Loucy (cell line): Measurements from ENCODE around the gene IGHMBP2.
"Not testable (repeated sequence)": the region's sequence is repeated elsewhere in the genome, so short reads cannot be mapped to it uniquely, and the experiment has no call there.

Experiments
- H2AFZ ChIP-seq: fragments of 200-600 bp; sonication (generic); 2 replicates; pipeline ENCODE4 v1.6.0; 2016; ENCODE audit warnings: antibody characterized with exemption, mild to moderate bottlenecking, low read length, moderate library complexity
- H3F3A ChIP-seq: fragments of 200-600 bp; 2 replicates; pipeline ENCODE4 v1.6.0; 2016; ENCODE audit warnings: antibody characterized with exemption, low read depth, mild to moderate bottlenecking
- H3K27me3 ChIP-seq: fragments of 200-600 bp; sonication (generic); 2 replicates; pipeline ENCODE4 v1.6.1; 2014; ENCODE audit warnings: low read length, mild to moderate bottlenecking; ENCODE audit not compliant: insufficient read depth, poor library complexity, severe bottlenecking
- H3K36me3 ChIP-seq: fragments of 200-600 bp; sonication (generic); 2 replicates; pipeline ENCODE4 v1.6.1; 2016; ENCODE audit warnings: low read length; ENCODE audit not compliant: insufficient read depth
- H3K4me1 ChIP-seq: fragments of 200-600 bp; sonication (generic); 2 replicates; pipeline ENCODE4 v1.5.1; 2014; ENCODE audit warnings: low read length, mild to moderate bottlenecking; ENCODE audit not compliant: insufficient read depth, poor library complexity, severe bottlenecking
- H3K4me2 ChIP-seq: fragments of 200-600 bp; sonication (generic); 2 replicates; pipeline ENCODE4 v1.6.0; 2014; ENCODE audit warnings: antibody characterized with exemption, low read length, low read depth, mild to moderate bottlenecking; ENCODE audit not compliant: poor library complexity, severe bottlenecking
- H3K4me3 ChIP-seq: fragments of 200-600 bp; sonication (generic); 2 replicates; pipeline ENCODE4 v1.5.1; 2014; ENCODE audit warnings: low read length, mild to moderate bottlenecking, mixed read lengths; ENCODE audit not compliant: poor library complexity, severe bottlenecking
- H3K79me2 ChIP-seq: fragments of 200-600 bp; sonication (generic); 2 replicates; pipeline ENCODE4 v1.6.1; 2014; ENCODE audit warnings: low read length; ENCODE audit not compliant: insufficient read depth
- H3K9ac ChIP-seq: fragments of 200-600 bp; sonication (generic); 2 replicates; pipeline ENCODE4 v1.6.0; 2014; ENCODE audit warnings: mild to moderate bottlenecking, low read depth, low read length, moderate library complexity; ENCODE audit not compliant: poor library complexity, severe bottlenecking
- H3K9me2 ChIP-seq: fragments of 200-600 bp; sonication (generic); replicated peaks from 2 replicates; pipeline ENCODE4 v1.6.1; 2016; ENCODE audit warnings: low read depth, low read length, mixed read lengths
- H3K9me3 ChIP-seq: fragments of 200-600 bp; sonication (generic); 2 replicates; pipeline ENCODE4 v1.6.1; 2014; ENCODE audit warnings: mild to moderate bottlenecking, antibody characterized with exemption, low read length, low read depth; ENCODE audit not compliant: insufficient read depth
- H4K20me1 ChIP-seq: fragments of 200-600 bp; sonication (generic); 2 replicates; pipeline ENCODE4 v1.6.0; 2014; ENCODE audit warnings: antibody characterized with exemption, low read length, mild to moderate bottlenecking; ENCODE audit not compliant: insufficient read depth, poor library complexity, severe bottlenecking
- CTCF ChIP-seq: fragments of 200-600 bp; sonication (generic); conservative IDR thresholded peaks from 2 replicates; pipeline ENCODE4 v1.5.1; 2014; ENCODE audit warnings: mild to moderate bottlenecking, antibody characterized with exemption, low read length
- EZH2phosphoT487 ChIP-seq: fragments of 200-600 bp; IDR thresholded peaks from 2 replicates; pipeline ENCODE4 v1.6.1; 2018; ENCODE audit warnings: antibody characterized with exemption, mild to moderate bottlenecking, moderate library complexity, borderline replicate concordance

Gene IGHMBP2

GRCh38 chr11:68878022-68878421 lies 25.7 kb upstream of the IGHMBP2 start:
- Histone ChIP-seq H3K4me1 (no peaks in the 10 kb centered on the region), H3K79me2 (no peaks in the 10 kb centered on the region), H3F3A (no peaks in the 10 kb centered on the region), H3K9ac (no peak overlapping the region), H4K20me1 (no peaks in the 10 kb centered on the region), H3K36me3 (no peaks in the 10 kb centered on the region), H3K27me3 (no peaks in the 10 kb centered on the region), H2AFZ (no peak overlapping the region), H3K4me2 (no peak overlapping the region), H3K9me2 (no peaks in the 10 kb centered on the region), H3K9me3 (no peaks in the 10 kb centered on the region), H3K4me3 (no peak overlapping the region)
- TF ChIP-seq EZH2phosphoT487, result no peak

GRCh38 chr11:68880851-68881250 lies 22.8 kb upstream of the IGHMBP2 start:
- H3K9me2 ChIP-seq, result no peaks in the 10 kb centered on the region
- no peaks in the 10 kb centered on the region for H4K20me1 ChIP-seq
- no peak overlapping the region for H2AFZ ChIP-seq
- H3F3A ChIP-seq, result no peaks in the 10 kb centered on the region
- no peaks in the 10 kb centered on the region for H3K4me1 ChIP-seq
- H3K36me3 ChIP-seq, result no peaks in the 10 kb centered on the region
- H3K4me3 ChIP-seq, result no peak overlapping the region
- TF ChIP-seq EZH2phosphoT487 (no peak), CTCF (no peak)
- H3K27me3 ChIP-seq, result no peaks in the 10 kb centered on the region
- no peak overlapping the region for H3K9ac ChIP-seq
- H3K79me2 ChIP-seq, result no peaks in the 10 kb centered on the region
- H3K9me3 ChIP-seq, result no peaks in the 10 kb centered on the region
- no peak overlapping the region for H3K4me2 ChIP-seq

GRCh38 chr11:68881320-68881719 lies 22.4 kb upstream of the IGHMBP2 start:
- no peaks in the 10 kb centered on the region for H3K9me3 ChIP-seq
- no peaks in the 10 kb centered on the region for H4K20me1 ChIP-seq
- no peaks in the 10 kb centered on the region for H3K27me3 ChIP-seq
- no peaks in the 10 kb centered on the region for H3K4me1 ChIP-seq
- no peaks in the 10 kb centered on the region for H3K9me2 ChIP-seq
- H3K9ac ChIP-seq, result no peak overlapping the region
- H3K36me3 ChIP-seq, result no peaks in the 10 kb centered on the region
- H2AFZ ChIP-seq, result no peak overlapping the region
- no peak overlapping the region for H3K4me2 ChIP-seq
- TF ChIP-seq CTCF, result no peak
- TF ChIP-seq EZH2phosphoT487, result no peak
- H3K4me3 ChIP-seq, result no peak overlapping the region
- H3K79me2 ChIP-seq, result no peaks in the 10 kb centered on the region
- no peaks in the 10 kb centered on the region for H3F3A ChIP-seq

- no peak overlapping the region for H3K4me3 ChIP-seq
- TF ChIP-seq EZH2phosphoT487 (no peak), CTCF (no peak)
- H2AFZ ChIP-seq, result no peak overlapping the region
- H3K36me3 ChIP-seq, result no peaks in the 10 kb centered on the region
- no peaks in the 10 kb centered on the region for H3K9me2 ChIP-seq
- H3F3A ChIP-seq, result no peaks in the 10 kb centered on the region
- H3K4me2 ChIP-seq, result no peak overlapping the region
- H4K20me1 ChIP-seq, result no peaks in the 10 kb centered on the region
- no peak overlapping the region for H3K9ac ChIP-seq
- H3K9me3 ChIP-seq, result no peaks in the 10 kb centered on the region
- no peaks in the 10 kb centered on the region for H3K79me2 ChIP-seq
- H3K4me1 ChIP-seq, result no peaks in the 10 kb centered on the region
- no peaks in the 10 kb centered on the region for H3K27me3 ChIP-seq
These were observed 21.3 kb upstream of the IGHMBP2 start for GRCh38 chr11:68882391-68882790.

GRCh38 chr11:68884827-68885226 lies 18.9 kb upstream of the IGHMBP2 start:
- H3K9ac ChIP-seq, H3F3A ChIP-seq, H3K4me2 ChIP-seq, H3K4me1 ChIP-seq, H3K9me3 ChIP-seq, H3K36me3 ChIP-seq, H3K79me2 ChIP-seq, H4K20me1 ChIP-seq, H3K27me3 ChIP-seq, H3K9me2 ChIP-seq, H2AFZ ChIP-seq, H3K4me3 ChIP-seq: not testable (repeated sequence)
